A204.1 (cell line): ENCODE data around the gene RPS6KA5.
A peak's percentile ranks its signal among the peaks of the same experiment; 100 is the strongest.

ENCODE experiments used
- FAIRE-seq: peaks from 2 replicates; lab custom pipeline; 2012; peaks lifted over from hg19 to GRCh38; lab: Jason Lieb, UNC

Gene RPS6KA5

DNA sequence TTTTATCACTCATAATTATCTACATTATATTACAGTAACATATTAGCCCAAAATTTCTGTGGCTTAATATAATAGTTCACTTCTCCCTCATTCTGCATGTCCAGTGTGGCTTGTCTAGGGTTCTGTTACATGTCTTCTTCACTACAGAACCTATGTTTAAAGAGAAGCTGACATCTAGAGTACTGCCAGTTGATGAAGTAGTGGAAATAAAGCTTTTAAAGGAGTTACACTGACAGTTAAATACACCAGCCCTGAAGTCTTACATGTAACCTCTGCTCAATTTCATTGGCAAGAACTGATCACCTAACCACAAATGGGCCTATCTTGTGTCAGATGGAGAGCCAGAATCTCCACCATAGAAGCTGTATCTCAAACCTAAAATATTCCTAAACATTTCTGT, 32.9 kb downstream of the RPS6KA5 start:
- no peak for FAIRE-seq

DNA sequence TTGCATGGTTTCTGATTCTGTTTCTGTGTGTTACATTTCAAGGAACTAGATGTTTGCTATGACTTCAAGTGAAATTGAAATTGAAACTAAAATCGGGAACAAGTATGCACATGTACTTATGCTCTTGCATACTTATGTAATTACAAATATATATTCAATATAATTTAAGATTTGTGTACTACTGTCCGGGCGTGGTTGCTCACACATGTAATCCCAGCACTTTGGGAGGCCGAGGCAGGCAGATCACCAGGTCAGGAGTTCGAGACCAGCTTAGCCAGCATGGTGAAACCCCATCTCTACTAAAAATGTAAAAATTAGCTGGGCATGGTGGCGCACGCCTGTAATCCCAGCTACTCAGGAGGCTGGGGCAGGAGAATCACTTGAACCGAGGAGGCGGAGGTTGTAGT, 37.8 kb downstream of the RPS6KA5 start:
- FAIRE-seq, result peak; percentile 49

DNA sequence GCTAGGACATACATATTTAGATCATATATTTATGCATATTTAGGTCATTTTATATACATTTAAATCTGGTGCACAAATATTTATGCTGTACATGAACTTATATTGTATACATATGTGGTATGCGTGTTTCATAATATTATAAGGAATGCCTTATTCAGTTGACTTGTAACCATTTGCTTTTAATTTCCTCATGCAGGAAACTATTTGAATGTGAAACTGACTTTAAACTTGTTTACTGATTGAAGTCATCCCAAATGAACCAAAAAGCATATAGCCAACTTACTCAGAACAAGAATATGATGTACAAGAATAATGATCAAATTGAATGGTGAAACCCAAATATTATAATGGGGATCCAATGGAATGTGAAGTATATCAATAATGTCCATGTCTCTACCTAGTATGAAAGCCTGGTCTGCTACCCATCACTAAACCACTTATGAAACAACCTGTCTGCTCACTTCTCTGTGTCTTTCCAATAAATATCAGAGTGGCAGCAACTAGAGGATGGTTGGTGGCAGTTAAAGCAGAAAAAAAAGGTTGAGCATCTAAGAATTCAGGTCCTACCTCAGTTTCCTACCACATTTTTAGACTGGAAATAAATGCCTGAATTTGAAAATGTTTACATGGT, 38.3 kb downstream of the RPS6KA5 start:
- FAIRE-seq, result no peak

DNA sequence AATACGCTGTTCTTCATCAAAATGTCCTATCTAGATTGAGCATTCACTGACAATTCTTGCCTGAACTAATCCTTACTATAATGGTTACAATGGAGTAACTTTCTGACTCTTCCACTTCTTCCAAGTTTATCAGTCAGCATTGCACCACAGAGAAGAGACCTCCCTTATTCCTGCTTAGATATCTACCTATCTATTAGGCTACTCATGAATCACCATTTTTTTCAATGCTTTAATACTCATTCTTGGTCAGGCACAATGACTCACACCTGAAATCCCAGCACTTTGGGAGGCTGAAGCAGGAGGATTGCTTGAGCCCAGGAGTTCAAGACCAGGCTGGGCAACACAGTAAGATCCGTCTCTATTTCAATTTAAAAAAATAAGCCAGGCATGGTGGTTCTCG, 39.3 kb downstream of the RPS6KA5 start:
- no peak for FAIRE-seq

DNA sequence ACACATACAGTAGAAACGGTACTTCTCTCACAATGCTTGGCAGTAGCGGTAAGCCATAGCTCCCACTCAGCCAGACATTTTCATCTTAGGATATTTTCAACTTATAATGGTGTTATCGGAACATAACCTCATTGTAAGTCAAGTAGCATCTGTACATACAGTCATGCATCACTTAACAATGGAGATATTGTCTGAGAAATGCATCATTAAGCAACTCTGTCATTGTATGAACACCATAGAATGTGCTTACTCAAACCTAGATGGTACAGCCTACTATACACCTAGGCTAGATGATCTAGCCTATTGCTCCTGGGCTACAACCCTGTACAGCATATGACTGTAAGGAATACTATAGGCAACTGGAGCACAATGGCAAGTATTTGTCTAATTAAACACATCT, 40.8 kb downstream of the RPS6KA5 start:
- no peak for FAIRE-seq

DNA sequence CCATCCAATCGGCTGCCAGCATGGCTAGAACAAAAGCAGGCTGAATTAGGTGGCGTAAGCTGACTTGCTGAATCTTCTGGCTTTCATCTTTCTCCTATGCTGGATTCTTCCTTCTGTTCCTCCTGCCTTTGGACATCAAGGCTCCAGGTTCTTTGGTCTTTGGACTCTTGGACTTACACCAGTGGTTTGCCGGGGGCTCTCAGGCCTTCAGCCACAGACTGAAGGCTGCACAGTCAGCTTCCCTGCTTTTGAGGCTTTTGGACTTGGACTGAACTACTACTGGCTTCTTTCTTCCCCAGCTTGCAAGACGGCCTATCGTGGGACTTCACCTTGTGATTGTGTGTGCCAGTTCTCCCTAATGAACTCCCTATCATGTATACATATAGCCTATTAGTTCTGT, 42.0 kb downstream of the RPS6KA5 start:
- no peak for FAIRE-seq

DNA sequence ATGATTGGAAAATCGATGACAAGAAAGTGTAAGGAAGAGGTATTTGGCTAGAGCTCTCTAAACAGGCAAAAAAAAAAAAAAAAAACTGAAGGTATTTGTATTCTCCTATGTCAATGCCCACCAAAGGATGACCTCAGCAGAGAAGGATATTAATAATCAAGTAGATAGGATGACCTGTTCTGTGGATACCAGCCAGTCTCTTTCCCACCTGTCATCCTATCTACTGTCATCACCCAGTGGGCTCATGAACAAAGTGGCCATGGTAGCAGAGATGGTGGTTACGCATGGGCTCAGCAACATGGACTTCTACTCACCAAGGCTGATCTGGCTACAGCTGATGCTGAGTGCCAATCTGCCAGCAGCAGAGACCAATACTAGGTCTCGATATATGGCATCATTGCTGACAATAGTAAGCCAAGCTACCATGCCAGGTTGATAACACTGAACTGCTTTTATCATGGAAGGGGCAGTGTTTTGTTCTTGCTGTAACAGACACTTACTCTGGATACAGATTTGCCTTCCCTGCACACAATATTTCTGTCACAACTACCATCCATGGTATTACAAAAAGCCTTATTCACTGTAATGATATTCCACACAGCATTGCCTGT, 43.5 kb downstream of the RPS6KA5 start:
- FAIRE-seq, result no peak

DNA sequence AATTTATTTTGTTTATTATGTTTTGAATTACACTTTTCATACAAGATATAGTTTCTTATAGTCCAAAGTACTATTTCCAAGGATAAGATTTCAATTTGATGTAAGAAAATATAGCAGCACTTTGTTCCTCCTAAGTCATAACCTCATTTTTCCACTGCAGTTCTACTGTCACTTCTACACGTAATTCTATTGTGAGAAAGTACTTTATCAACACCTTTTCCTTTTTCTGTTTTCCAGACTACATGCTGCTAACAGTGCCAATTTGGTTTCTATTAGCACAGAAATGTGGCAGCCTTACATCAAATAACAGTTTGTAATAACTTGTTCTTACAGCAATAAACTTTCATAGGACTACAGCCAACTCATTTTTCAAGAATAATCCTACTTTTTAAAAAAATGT, 45.0 kb downstream of the RPS6KA5 start:
- FAIRE-seq, result no peak

DNA sequence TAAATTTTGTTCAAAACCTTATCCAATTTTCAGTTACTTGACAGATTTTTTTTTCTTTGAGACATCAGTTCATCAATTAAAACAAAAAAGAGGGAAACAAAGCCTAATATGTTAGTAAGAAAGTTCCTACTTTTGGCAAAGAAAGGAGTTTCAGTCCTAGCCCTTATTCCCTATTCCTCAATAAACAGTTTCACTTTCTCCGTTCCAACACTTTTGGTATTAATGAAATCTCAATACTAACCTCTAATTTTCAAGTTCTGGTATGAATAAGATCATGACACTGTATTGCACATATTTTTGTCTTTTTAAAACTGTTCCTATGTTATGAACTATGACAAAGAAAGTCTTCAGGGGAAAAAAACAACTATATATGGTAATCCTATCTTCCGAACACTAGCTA, 48.4 kb downstream of the RPS6KA5 start:
- peak; percentile 6 for FAIRE-seq

DNA sequence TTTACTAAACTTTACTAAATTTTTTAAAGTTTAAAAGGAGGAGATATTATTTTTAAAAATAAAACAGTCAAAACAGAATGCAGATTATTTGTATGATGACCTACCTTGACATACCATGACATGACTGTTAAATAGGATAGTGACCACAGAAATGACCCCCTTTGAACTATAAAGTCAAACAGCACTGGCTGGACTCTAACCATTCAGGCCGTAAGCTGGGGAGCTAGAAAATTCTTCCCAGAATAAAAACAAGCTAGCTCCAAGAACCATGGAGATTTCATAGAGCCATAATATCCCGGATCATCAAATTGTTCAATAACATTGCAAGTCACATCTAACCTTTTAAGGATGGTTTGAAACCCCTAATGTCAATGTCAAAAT, 50.3 kb downstream of the RPS6KA5 start:
- no peak for FAIRE-seq

DNA sequence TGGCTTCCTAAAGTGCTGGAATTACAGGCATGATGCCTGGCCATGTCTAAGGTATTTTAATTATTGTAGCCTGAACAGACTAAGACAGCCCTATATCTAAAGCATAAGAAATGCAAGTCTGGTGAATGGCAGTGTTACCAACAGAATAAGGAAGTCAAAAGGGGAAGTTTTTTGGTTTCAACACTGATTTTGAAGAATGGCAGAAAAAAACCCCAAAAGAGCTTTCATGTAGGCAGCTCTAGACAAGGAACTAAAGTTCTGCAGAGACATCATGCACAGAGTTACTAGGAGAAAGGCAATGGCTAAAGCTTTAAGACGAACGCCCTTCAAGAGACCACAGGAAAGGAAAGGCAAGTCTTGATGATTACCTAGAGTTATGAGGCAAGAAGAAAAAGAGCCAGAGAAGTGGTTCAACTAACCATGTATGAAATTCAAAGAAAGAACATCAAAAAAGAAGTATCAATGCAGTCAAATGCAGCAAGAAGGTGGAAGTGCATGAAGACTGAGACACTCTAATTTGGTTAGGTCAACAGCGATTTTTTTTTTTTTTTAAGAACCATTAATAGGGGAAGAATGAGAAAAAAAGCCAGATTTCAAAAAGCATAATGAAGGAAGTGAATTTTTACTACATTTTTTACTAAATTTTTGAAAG, 50.8 kb downstream of the RPS6KA5 start:
- no peak for FAIRE-seq

DNA sequence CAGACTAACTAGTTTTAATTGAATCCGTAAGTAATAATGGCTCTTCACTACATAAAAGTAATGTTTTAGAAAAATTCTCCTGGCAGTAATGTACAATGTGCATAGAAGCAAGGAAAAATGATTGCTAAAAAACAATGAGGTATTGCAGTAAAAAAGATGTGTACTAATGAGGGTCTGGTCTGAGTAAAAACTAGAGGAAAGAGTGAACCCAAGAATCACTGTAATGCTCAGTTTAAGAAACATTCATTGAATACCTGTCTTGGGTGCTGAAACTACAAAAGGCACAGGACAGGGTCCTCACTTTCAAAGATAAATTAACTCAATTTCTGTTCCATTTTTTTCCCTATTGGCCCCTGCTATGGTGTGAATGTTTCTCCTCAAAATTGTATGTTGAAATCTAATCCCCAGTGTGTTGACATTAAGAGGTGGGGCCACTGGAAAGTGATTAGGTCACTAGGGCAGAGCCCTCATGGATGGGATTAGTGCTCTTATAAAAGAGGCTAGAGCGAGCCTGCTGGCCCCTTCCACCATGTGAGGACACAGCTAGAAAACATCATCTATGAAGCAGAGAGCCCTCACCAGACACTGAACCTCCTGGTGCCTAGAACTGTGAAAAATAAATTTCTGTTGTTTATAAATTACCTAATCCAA, 51.6 kb downstream of the RPS6KA5 start:
- FAIRE-seq, result no peak

DNA sequence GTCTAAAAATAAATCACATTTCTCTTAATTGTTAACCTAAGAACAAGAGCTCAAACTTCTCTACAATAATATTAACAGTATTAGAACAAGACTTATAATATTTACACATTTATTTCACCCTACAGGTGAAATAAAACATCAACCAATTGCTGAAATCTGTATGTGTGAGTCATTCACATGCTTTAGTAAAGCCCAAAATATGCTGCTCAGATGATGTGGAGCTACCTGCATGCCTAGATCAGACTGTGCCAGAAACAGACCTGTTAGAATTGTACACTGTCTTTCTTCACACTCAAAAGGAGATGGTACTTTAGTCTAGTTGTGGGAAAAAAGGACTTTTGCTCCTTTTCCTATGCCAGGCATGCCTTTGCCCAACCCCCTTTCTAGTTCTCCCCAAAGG, 54.7 kb downstream of the RPS6KA5 start:
- FAIRE-seq, result no peak

DNA sequence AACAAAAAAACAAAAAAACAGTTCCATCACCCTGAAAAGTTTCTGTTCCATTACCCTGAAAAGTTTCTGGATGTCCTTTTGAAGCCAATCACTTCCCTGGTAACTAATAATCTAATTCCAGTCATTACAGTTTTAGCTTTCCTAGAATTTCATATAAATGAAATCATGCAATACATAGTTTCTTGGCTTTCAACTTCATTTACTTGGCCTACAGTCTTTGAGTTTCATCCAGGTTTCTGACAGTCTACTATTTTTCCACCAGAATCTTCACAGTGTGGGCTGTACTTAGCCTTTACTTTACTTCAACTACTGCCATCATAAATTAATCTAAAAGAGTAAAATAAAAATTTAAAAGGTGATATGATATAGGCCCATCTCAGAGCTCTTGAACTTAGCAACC, 55.5 kb downstream of the RPS6KA5 start:
- FAIRE-seq, result no peak

DNA sequence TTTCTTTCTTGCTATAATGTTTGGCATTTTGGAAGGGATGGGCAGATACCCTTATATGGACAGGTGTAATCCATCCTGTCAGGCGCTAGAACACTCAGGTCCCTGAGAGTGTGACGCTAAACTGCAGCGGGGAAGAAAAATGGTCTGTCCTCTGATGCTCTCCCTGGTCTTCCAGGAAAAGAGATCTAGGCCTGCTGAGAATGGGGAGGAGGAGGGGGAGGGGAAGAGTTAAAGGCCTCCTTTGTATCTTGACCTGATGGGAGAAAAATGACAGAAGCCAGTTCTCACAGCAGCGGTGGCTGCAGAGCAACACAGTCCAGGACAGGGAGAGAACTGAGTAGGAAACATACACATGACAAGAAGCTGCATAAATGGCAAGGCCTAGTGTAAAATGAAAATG, 61.1 kb downstream of the RPS6KA5 start:
- FAIRE-seq, result no peak

DNA sequence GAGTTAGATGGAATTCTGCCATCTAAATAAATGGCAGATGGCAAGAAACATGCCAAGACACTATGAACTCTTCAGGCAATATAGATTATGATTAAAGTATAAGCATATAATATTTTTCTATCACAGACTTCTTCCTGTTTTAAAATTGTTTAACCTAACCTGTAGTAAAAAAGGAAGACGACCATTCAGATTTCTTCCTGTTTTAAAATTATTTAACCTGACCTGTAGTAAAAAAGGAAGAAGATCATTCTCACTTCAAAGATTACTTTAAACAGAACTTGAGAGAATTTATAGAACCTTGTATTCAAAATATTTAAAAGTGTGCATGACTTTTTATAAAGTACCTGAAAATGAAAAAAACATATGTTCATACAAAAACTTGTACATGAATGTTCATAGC, 63.5 kb downstream of the RPS6KA5 start:
- no peak for FAIRE-seq

DNA sequence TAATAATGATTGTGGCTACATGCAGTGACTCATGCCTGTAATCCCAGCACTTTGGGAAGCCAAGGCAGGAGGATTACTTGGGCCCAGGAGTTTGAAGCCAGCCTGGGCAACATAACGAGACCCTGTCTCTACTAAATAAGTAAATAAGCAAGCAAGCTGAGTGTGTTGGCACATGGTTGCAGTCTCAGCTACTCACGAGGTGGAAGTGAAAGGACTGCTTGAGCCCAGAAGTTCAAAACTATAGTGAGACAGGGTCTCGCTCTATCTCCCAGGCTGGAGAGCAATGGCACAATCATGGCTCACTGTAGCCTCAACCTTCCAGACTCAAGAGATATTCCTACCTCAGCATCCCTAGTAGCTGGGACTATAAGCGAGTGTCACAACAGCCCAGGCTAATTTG, 64.7 kb downstream of the RPS6KA5 start:
- FAIRE-seq, result no peak

DNA sequence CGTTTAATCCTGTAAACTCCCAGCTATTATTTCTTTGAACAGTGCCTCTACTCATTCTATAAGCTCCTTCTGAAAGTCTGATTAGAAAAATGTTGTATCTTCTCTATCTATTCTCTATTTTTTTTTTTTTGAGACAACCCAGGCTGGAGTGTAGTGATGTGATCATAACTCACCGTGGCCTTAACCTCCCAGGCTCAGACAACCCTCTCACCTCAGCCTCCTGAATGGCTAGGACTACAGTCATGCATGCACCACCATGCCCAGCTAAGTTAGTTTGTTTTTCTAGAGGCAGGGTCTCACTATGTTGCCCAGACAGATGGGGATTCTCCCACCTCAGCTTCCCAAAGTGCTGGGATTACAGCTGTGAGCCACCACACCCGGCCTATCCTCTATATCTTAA, 66.6 kb downstream of the RPS6KA5 start:
- no peak for FAIRE-seq

DNA sequence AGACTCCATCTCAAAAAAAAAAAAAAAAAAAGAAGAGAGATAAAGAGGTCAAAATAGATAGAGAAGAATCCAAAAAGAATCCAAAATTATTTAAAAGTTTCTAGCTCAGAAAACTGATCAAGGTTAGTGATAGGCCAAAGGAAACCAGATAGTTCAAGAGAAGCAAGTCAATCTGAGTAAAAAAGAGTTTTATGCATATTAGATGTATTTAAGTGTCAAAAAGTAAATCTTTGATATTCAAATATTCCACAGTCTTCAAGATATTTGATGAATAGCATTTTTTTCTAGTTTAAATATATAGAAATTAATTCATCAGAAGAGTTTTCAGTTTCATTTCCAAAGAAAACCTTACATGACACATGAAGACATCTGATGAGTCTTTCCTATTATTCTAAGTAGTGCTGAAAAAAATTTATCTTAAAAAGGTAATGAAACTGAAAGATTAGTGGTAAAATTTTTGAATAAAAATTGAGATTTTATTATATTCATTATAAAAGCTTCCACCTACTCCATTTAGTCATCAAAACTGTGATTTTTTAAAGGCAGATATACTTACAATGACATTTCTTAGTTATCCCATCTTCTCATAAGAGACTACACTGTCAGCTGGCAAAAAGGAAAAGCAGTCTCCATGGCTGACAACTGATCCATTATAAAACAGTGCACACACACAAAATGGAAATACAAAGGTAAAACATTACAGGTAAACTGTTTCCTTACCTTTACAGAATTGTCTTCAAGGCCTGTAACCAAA, 68.6 kb downstream of the RPS6KA5 start:
- peak; percentile 3 for FAIRE-seq

DNA sequence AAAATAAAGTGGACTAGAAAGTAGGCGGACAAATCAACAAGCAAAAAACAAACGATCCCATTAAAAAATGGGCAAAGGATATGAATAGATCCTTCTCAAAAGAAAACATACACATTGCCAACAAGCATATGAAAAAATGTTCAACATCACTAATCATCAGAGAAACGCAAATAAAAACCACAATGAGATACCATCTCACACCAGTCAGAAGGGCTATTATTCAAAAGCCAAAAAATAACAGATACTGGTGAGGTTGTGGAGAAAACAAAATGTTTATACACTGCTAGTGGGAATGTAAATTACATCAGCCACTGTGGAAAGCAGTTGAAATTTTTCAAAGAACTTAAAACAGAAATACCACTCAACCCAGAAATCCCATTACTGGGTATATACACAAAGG, 70.3 kb downstream of the RPS6KA5 start:
- FAIRE-seq, result no peak

DNA sequence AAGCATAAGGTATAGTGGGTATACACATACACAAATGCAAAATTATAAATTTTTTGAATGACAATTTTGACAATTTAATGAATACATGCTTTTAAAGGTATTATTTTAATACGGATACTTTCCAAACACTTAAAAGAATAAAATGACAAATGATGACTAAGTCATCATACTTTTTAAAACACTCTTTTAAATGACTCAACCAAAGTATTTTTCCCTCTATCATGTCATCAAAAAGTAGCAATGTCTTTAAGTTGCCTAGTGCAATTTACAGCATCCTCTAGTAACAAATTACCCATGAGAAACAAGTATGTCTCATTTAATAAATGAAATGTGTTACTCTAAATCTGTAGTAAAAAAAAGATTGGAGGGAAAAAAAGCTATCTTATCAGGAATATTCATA, 73.3 kb downstream of the RPS6KA5 start:
- no peak for FAIRE-seq

DNA sequence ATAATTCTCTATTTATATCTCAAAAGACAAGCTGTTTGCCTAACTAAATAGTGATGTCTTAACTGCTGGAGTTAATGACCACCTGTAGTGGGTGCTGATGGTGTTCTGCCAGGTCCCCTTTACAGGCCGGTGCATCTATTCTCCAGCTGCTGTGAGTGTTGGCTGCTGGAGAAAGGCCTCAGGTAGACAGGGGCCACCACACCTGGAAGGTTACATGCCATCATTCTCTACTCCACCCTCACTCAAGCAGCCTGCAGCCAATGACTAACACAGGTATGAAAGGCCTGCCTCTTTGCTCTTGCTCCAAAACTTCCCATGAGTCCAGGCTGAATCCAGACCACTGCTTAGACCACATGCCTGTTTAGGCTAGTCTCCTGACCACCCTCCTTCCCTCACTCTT, 73.9 kb downstream of the RPS6KA5 start:
- no peak for FAIRE-seq
